ENCODE data around the gene MED12. TPM values are rescaled to one million over a fixed set of nuclear protein-coding genes. Genes with fewer than 3 reads are reported as not detected.
A peak's percentile ranks its signal among the peaks of the same experiment; 100 is the strongest.

Gene MED12
- total RNA-seq = 10 to 100 TPM; 15.6 to 27.6 (median 24.4) TPM
- polyA plus RNA-seq = 10 to 100 TPM in 2 of 3 donors, 1 to 10 TPM in 1; 4.9 to 17.4 (median 16.1) TPM

GRCh38 chrX:71118032-71118984 lies at the start of gene MED12:
MED12 (plus strand) TSS chrX:71118596; CDS start chrX:71118755, 159 bp downstream.
- no peaks in the 10 kb centered on the region for H3K9me3 ChIP-seq
- peaks cover 0 to 29% (median 7%) of the 10 kb centered on the region in 4 donors for H3K36me3 ChIP-seq
- TF ChIP-seq POLR2A (IDR thresholded peaks at IDR 0.05) = no peak
- peak in 2 of 4 donors; percentile 32 to 41 for TF ChIP-seq POLR2AphosphoS5 (IDR thresholded peaks at IDR 0.05)
- 1% methylated on average over 56 of the region's 56 CpGs for WGBS, 2 donors
- peak; percentile 92 for DNase-seq
- H3K4me1 ChIP-seq = peaks cover 0 to 15% (median 4%) of the 10 kb centered on the region in 4 donors
- H3K4me3 ChIP-seq = peak within 1 kb of the TSS; percentile 51 to 63 (median 62)
- H3K27me3 ChIP-seq = no peaks in the 10 kb centered on the region
- H3K27ac ChIP-seq = peak within 1 kb of the TSS; percentile 76 to 87 (median 80)
- intact Hi-C loops (cut with DNase I) = loop anchor here (10.0 kb wide), 1 partner anchor 1136 kb away; no protein-coding TSS in a partner anchor

- H3K27me3 ChIP-seq = no peaks in the 10 kb centered on the region
- H3K27ac ChIP-seq = no peak overlapping the region
- no peak for DNase-seq
- H3K9me3 ChIP-seq = no peaks in the 10 kb centered on the region
- 70 to 83% methylated on average over 5 of the region's 5 CpGs for WGBS, 2 donors
- TF ChIP-seq POLR2AphosphoS5 (IDR thresholded peaks at IDR 0.05) (no peak), EP300 (IDR thresholded peaks at IDR 0.05) (no peak)
- no peaks in the 10 kb centered on the region for H3K36me3 ChIP-seq
- H3K4me3 ChIP-seq = no peak overlapping the region
- H3K4me1 ChIP-seq = peaks cover 0 to 6% (median 0%) of the 10 kb centered on the region in 4 donors
- intact Hi-C loops (cut with DNase I) = no loop called here
Measured at GRCh38 chrX:71070531-71070930, 47.9 kb upstream of the MED12 start.

GRCh38 chrX:71081330-71082123 lies 36.9 kb upstream of the MED12 start:
- H3K9me3 ChIP-seq = no peaks in the 10 kb centered on the region
- no peak overlapping the region for H3K27ac ChIP-seq
- no peaks in the 10 kb centered on the region for H3K4me1 ChIP-seq
- TF ChIP-seq EP300 (IDR thresholded peaks at IDR 0.05) (no peak), CTCF (IDR thresholded peaks at IDR 0.05) (no peak), POLR2A (IDR thresholded peaks at IDR 0.05) (no peak), POLR2AphosphoS5 (IDR thresholded peaks at IDR 0.05) (no peak)
- WGBS, 2 donors = 40 to 63% methylated on average over 3 of the region's 3 CpGs
- H3K27me3 ChIP-seq = no peaks in the 10 kb centered on the region
- no peaks in the 10 kb centered on the region for H3K36me3 ChIP-seq
- intact Hi-C loops (cut with DNase I) = no loop called here
- no peak overlapping the region for H3K4me3 ChIP-seq
- DNase-seq = no peak

- no peaks in the 10 kb centered on the region for H3K36me3 ChIP-seq
- H3K4me1 ChIP-seq = no peaks in the 10 kb centered on the region
- H3K27ac ChIP-seq = no peak overlapping the region
- no peak for DNase-seq
- H3K27me3 ChIP-seq = no peaks in the 10 kb centered on the region
- WGBS, 2 donors = 76 to 83% methylated on average over 5 of the region's 5 CpGs
- no peak overlapping the region for H3K4me3 ChIP-seq
- intact Hi-C loops (cut with DNase I) = no loop called here
- TF ChIP-seq POLR2A (IDR thresholded peaks at IDR 0.05) = no peak
- no peak for TF ChIP-seq POLR2AphosphoS5 (IDR thresholded peaks at IDR 0.05)
- TF ChIP-seq EP300 (IDR thresholded peaks at IDR 0.05) = no peak
- no peak for TF ChIP-seq CTCF (IDR thresholded peaks at IDR 0.05)
- no peaks in the 10 kb centered on the region for H3K9me3 ChIP-seq
Measured at GRCh38 chrX:71082124-71082647, 36.2 kb upstream of the MED12 start.

GRCh38 chrX:71082822-71083221 lies 35.6 kb upstream of the MED12 start:
- Histone ChIP-seq H3K4me1 (no peaks in the 10 kb centered on the region), H3K27ac (no peak overlapping the region), H3K27me3 (no peaks in the 10 kb centered on the region), H3K9me3 (no peaks in the 10 kb centered on the region), H3K4me3 (no peak overlapping the region), H3K36me3 (no peaks in the 10 kb centered on the region)
- DNase-seq = no peak
- intact Hi-C loops (cut with DNase I) = no loop called here
- WGBS, 2 donors = 83 to 89% methylated on average over 4 of the region's 4 CpGs
- TF ChIP-seq POLR2A (IDR thresholded peaks at IDR 0.05) = no peak
- no peak for TF ChIP-seq POLR2AphosphoS5 (IDR thresholded peaks at IDR 0.05)
- no peak for TF ChIP-seq EP300 (IDR thresholded peaks at IDR 0.05)
- no peak for TF ChIP-seq CTCF (IDR thresholded peaks at IDR 0.05)
